ENCODE data around the gene ATP13A1.
"Not testable (repeated sequence)": the region's sequence is repeated elsewhere in the genome, so short reads cannot be mapped to it uniquely, and the experiment has no call there.

The ATP13A1 gene

GRCh38 chr19:19663256-19664120, at the start of gene ATP13A1:
TSS of gene ATP13A1 (minus strand) at chr19:19663676. CDS start at chr19:19663666, 10 bp downstream.
- no peak for TF ChIP-seq CTCF (IDR thresholded peaks at IDR 0.05; ENCODE audit: low read depth, low read length, missing control alignments)
- peak within 1 kb of the TSS; percentile 91 for H3K4me3 ChIP-seq (replicated peaks; ENCODE audit: low read depth, low read length)
- peak; percentile 81 for DNase-seq (ENCODE audit: extremely low read depth, low read depth)

DNA sequence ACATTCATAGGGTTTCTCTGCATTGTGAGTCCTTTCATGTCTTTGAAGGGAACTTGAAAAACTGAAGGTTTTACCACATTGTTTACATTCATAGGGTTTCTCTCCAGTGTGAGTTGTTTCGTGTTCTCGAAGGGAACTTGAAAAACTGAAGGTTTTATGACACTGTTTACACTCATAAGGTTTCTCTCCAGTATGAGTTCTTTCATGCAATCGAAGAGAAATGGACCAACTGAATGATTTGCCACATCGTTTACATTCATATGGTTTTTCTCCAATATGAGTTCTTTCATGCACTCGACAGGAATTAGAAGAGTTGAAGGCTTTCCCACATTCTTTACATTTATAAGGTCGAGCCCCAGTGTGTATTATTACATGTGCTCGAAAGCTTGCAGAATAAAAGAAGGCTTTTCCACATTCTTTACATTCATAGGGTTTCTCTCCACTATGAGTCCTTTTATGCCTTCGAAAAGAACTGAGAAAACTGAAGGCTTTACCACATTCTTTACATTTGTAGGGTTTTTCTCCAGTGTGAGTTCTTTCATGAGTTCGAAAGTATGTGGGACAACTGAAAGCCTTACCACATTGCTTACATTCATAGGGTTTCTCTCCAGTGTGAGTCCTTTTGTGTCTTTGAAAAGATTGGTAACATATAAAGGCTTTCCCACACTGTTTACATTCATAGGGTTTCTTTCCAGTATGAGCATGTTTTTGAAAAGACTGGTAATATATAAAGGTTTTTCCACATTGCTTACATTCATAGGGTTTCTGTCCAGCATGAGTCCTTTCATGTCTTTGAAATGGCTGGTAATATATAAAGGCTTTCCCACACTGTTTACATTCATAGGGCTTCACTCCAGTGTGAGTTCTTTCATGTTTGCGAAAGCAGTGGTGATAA, 48.7 kb upstream of the ATP13A1 start:
- no peak for TF ChIP-seq CTCF (IDR thresholded peaks at IDR 0.05; ENCODE audit: low read depth, low read length, missing control alignments)
- H3K4me3 ChIP-seq (replicated peaks; ENCODE audit: low read depth, low read length) = no peak overlapping the region
- DNase-seq (ENCODE audit: extremely low read depth, low read depth) = no peak

DNA sequence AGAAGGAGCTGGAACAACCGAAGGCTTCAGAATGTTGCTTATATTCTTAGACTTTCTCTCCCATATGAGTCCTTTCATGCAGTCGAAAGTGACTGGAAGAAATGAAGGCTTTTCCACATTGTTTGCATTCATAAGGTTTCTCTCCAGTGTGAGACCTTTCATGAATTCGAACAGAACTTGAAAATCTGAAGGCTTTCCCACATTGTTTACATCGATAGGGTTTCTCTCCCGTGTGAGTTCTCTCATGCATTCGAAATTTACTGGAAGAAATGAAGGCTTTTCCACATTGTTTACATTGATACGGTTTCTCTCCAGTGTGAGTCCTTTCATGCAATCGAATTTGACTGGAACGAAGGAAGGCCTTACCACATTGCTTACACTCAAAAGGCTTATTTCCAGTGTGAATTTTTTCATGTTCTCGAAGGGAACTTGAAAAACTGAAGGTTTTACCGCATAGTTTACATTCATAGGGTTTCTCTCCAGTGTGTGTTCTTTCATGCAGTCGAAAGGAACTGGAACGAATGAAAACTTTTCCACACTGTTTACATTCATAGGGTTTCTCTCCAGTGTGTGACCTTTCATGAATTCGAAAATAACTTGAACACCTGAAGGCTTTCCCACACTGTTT, 47.9 kb upstream of the ATP13A1 start:
- no peak for TF ChIP-seq CTCF (IDR thresholded peaks at IDR 0.05; ENCODE audit: low read depth, low read length, missing control alignments)
- no peak for DNase-seq (ENCODE audit: extremely low read depth, low read depth)
- H3K4me3 ChIP-seq (replicated peaks; ENCODE audit: low read depth, low read length) = no peak overlapping the region

DNA sequence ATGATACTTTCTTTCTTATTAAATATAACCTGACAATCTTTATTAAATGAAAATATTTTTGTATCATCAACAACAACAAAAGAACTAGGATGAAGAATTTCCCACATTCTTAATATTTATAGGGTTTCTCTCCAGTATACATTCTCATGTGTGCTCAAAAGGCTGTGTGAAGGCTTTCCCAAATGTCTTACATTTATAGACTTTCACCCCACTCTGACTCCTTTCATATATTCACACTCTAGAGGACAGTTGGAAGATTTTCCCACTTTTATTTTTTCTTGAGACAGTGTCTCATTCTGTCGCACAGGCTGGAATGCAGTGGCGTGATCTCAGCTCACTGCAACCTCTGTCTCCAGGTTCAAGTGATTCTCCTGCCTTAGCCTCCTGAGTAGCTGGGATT, 47.0 kb upstream of the ATP13A1 start:
- TF ChIP-seq CTCF (IDR thresholded peaks at IDR 0.05; ENCODE audit: low read depth, low read length, missing control alignments) = no peak
- no peak overlapping the region for H3K4me3 ChIP-seq (replicated peaks; ENCODE audit: low read depth, low read length)
- no peak for DNase-seq (ENCODE audit: extremely low read depth, low read depth)

DNA sequence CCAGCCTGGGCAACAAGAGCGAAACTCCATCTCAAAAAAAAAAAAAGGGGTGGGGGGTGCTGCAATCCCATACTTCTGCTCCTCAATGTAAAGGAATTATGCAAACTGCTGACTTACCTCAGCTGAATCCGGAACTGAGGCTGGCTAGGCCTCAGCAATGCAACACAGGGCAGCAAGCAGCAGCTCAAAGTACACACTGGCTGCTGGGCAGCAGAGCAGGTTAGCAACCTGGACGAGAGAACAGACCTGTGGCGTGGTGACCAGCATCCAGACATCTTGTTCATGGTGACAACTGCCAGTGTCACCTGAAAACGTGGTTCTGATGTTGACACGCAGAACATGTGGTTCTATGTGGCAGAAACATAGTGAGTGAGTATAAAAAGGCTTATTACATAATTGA, 41.4 kb upstream of the ATP13A1 start:
- no peak for DNase-seq (ENCODE audit: extremely low read depth, low read depth)
- no peak for TF ChIP-seq CTCF (IDR thresholded peaks at IDR 0.05; ENCODE audit: low read depth, low read length, missing control alignments)
- H3K4me3 ChIP-seq (replicated peaks; ENCODE audit: low read depth, low read length) = no peak overlapping the region

DNA sequence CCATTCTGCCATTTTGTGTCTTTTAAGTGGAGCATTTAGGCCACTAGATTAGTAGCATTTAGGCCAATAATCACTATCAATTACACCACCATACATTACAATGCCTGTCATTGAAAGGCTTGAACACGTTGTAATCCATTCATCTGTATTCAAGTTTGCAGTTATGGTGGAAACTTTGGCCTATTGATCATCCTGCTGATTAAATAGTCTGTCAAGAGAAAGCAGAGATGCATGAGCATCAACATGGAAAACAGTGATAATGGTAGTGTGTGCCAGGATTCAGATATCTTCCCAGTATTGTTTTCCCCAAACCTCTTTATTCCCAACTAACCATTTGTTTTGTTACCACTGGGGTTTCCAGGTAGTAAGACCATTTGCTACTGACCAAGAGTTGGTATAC, 37.0 kb upstream of the ATP13A1 start:
- not testable (repeated sequence) for DNase-seq (ENCODE audit: extremely low read depth, low read depth); H3K4me3 ChIP-seq (replicated peaks; ENCODE audit: low read depth, low read length)

GRCh38 chr19:19697589-19697988, 34.1 kb upstream of the ATP13A1 start:
- TF ChIP-seq CTCF (IDR thresholded peaks at IDR 0.05; ENCODE audit: low read depth, low read length, missing control alignments) = no peak
- no peak overlapping the region for H3K4me3 ChIP-seq (replicated peaks; ENCODE audit: low read depth, low read length)
- no peak for DNase-seq (ENCODE audit: extremely low read depth, low read depth)

Measured in HFF-Myc (cell line).